HUES48 (cell line): ENCODE measurements around the gene MICAL3.

Experiments
- H3K27ac ChIP-seq: one replicate; pipeline ENCODE4 v1.7.0; 2013; ENCODE audit warnings: low read depth, low read length, inconsistent platforms
- H3K27me3 ChIP-seq: 2 replicates; pipeline ENCODE4 v1.6.1; 2013; ENCODE audit warnings: mild to moderate bottlenecking, low read length; ENCODE audit not compliant: control insufficient read depth, insufficient read depth
- H3K36me3 ChIP-seq: 2 replicates; pipeline ENCODE4 v1.6.1; 2013; ENCODE audit warnings: low read length; ENCODE audit not compliant: control insufficient read depth, insufficient read depth
- H3K4me1 ChIP-seq: 2 replicates; pipeline ENCODE4 v1.6.1; 2013; ENCODE audit warnings: mild to moderate bottlenecking, low read length; ENCODE audit not compliant: control insufficient read depth, insufficient read depth
- H3K4me3 ChIP-seq: 2 replicates; pipeline ENCODE4 v1.5.1; 2013; ENCODE audit warnings: mild to moderate bottlenecking, low read depth, low read length
- H3K9ac ChIP-seq: 2 replicates; pipeline ENCODE4 v1.6.1; 2013; ENCODE audit warnings: mild to moderate bottlenecking, low read depth, low read length, moderate library complexity
- H3K9me3 ChIP-seq: 2 replicates; pipeline ENCODE4 v1.6.1; 2013; ENCODE audit warnings: low read length; ENCODE audit not compliant: control insufficient read depth, insufficient read depth

The MICAL3 gene

GRCh38 chr22:17845327-17845726 is 179.0 kb downstream of the MICAL3 start:
- Histone ChIP-seq H3K27ac (no peak overlapping the region), H3K9me3 (no peaks in the 10 kb centered on the region), H3K4me3 (no peak overlapping the region)

GRCh38 chr22:17844150-17844549 is 180.2 kb downstream of the MICAL3 start:
- H3K4me1 ChIP-seq = no peaks in the 10 kb centered on the region

More at GRCh38 chr22:17845327-17845726, 179.0 kb downstream of the MICAL3 start:
- Histone ChIP-seq H3K4me1 (no peaks in the 10 kb centered on the region), H3K27me3 (no peaks in the 10 kb centered on the region), H3K36me3 (peaks cover 7% of the 10 kb centered on the region), H3K9ac (no peak overlapping the region)

GRCh38 chr22:17842386-17842785 is 182.0 kb downstream of the MICAL3 start:
- H3K36me3 ChIP-seq = peaks cover 16% of the 10 kb centered on the region
- H3K27ac ChIP-seq = no peak overlapping the region
- no peak overlapping the region for H3K9ac ChIP-seq

More at GRCh38 chr22:17844150-17844549, 180.2 kb downstream of the MICAL3 start:
- Histone ChIP-seq H3K27me3 (no peaks in the 10 kb centered on the region), H3K27ac (no peak overlapping the region), H3K4me3 (no peak overlapping the region), H3K36me3 (peaks cover 8% of the 10 kb centered on the region), H3K9ac (no peak overlapping the region), H3K9me3 (no peaks in the 10 kb centered on the region)

GRCh38 chr22:17841836-17842235 is 182.5 kb downstream of the MICAL3 start:
- Histone ChIP-seq H3K9me3 (no peaks in the 10 kb centered on the region), H3K9ac (no peak overlapping the region), H3K27me3 (no peaks in the 10 kb centered on the region), H3K4me3 (no peak overlapping the region), H3K4me1 (no peaks in the 10 kb centered on the region; the same call in 1 of the 2 replicates), H3K36me3 (peaks cover 16% of the 10 kb centered on the region), H3K27ac (no peak overlapping the region)

More at GRCh38 chr22:17842386-17842785, 182.0 kb downstream of the MICAL3 start:
- Histone ChIP-seq H3K9me3 (no peaks in the 10 kb centered on the region), H3K4me1 (no peaks in the 10 kb centered on the region), H3K27me3 (no peaks in the 10 kb centered on the region), H3K4me3 (no peak overlapping the region)

GRCh38 chr22:17838180-17838865 is 186.0 kb downstream of the MICAL3 start:
- Histone ChIP-seq H3K9ac (no peak overlapping the region), H3K27me3 (no peaks in the 10 kb centered on the region), H3K9me3 (no peaks in the 10 kb centered on the region), H3K4me3 (no peak overlapping the region), H3K4me1 (no peaks in the 10 kb centered on the region; the same call in 1 of the 2 replicates), H3K27ac (no peak overlapping the region), H3K36me3 (peaks cover 16% of the 10 kb centered on the region)

- Histone ChIP-seq H3K27ac (peak overlapping the region; percentile 46), H3K36me3 (peaks cover 16% of the 10 kb centered on the region), H3K4me1 (no peaks in the 10 kb centered on the region; the same call in 1 of the 2 replicates), H3K9me3 (no peaks in the 10 kb centered on the region), H3K9ac (no peak overlapping the region), H3K27me3 (no peaks in the 10 kb centered on the region), H3K4me3 (no peak overlapping the region)
Measured at GRCh38 chr22:17836992-17837742, 187.2 kb downstream of the MICAL3 start.

GRCh38 chr22:17835256-17835655 is 189.1 kb downstream of the MICAL3 start:
- no peak overlapping the region for H3K4me3 ChIP-seq
- peaks cover 15% of the 10 kb centered on the region; the same call in 1 of the 2 replicates for H3K36me3 ChIP-seq
- no peaks in the 10 kb centered on the region; the same call in 1 of the 2 replicates for H3K4me1 ChIP-seq
- H3K27me3 ChIP-seq = no peaks in the 10 kb centered on the region
- H3K27ac ChIP-seq = no peak overlapping the region
- no peak overlapping the region for H3K9ac ChIP-seq
- no peaks in the 10 kb centered on the region for H3K9me3 ChIP-seq

GRCh38 chr22:17833489-17833888 is 190.9 kb downstream of the MICAL3 start:
- no peak overlapping the region for H3K4me3 ChIP-seq
- H3K4me1 ChIP-seq = no peaks in the 10 kb centered on the region; the same call in 1 of the 2 replicates
- no peaks in the 10 kb centered on the region for H3K27me3 ChIP-seq
- no peaks in the 10 kb centered on the region for H3K9me3 ChIP-seq
- H3K9ac ChIP-seq = no peak overlapping the region
- H3K36me3 ChIP-seq = peaks cover 12% of the 10 kb centered on the region; the same call in 1 of the 2 replicates
- no peak overlapping the region for H3K27ac ChIP-seq

- H3K36me3 ChIP-seq = peaks cover 6% of the 10 kb centered on the region; the same call in 1 of the 2 replicates
- no peaks in the 10 kb centered on the region; the same call in 1 of the 2 replicates for H3K4me1 ChIP-seq
- H3K27me3 ChIP-seq = no peaks in the 10 kb centered on the region
Measured at GRCh38 chr22:17832665-17833064, 191.7 kb downstream of the MICAL3 start.

GRCh38 chr22:17831501-17832251 is 192.7 kb downstream of the MICAL3 start:
- no peaks in the 10 kb centered on the region for H3K27me3 ChIP-seq
- H3K27ac ChIP-seq = no peak overlapping the region
- no peaks in the 10 kb centered on the region for H3K9me3 ChIP-seq
- no peak overlapping the region for H3K9ac ChIP-seq
- no peak overlapping the region for H3K4me3 ChIP-seq
- H3K4me1 ChIP-seq = no peaks in the 10 kb centered on the region
- H3K36me3 ChIP-seq = peaks cover 6% of the 10 kb centered on the region; the same call in 1 of the 2 replicates

More at GRCh38 chr22:17832665-17833064, 191.7 kb downstream of the MICAL3 start:
- Histone ChIP-seq H3K27ac (no peak overlapping the region), H3K4me3 (no peak overlapping the region), H3K9me3 (no peaks in the 10 kb centered on the region), H3K9ac (no peak overlapping the region)
